GM19193 (cell line): ENCODE data around the gene EHBP1.

ENCODE experiments used
- POLR2A ChIP-seq: IDR thresholded peaks from 4 replicates; pipeline ENCODE4 v1.6.1; 2011; ENCODE audit not compliant: insufficient read depth, insufficient read length; ENCODE audit errors: extremely low read depth

The EHBP1 gene

GRCh38 chr2:63058144-63058920 lies 352.8 kb downstream of the EHBP1 start:
- no peak for TF ChIP-seq POLR2A

GRCh38 chr2:63058921-63059792 lies 353.6 kb downstream of the EHBP1 start:
- TF ChIP-seq POLR2A, result no peak

DNA sequence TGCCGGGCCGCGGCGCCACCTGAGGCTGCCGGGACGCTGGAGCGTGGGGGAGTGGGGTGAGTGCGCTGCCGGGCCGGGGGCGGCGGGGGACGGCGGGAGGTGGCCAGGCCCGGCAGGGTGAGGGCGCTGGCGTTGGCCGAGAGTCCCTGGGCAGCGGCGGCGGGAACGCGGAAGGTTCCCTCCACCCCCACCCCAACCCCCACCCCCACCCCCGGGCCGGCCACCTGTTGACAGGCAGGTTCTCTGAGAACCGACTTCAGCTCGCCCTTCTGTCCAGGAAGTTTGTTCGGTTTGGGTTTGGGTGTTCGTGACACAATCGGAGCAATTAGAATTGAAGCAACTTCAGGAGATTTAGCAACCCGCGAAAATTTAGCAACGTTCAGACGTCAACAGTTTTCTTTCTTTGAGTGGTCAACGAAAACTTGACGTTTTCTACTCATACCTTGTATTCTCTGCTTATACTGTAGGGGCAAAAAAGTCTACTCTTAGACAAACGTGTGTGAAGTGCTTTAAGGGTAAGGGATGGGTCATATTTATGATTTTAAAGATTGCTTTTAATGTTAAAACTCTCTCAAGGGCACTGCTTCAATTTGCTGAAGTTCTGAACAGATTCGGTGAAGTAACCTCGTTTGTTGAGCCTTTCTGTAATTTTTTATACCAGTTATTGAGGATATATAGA lies 354.4 kb downstream of the EHBP1 start:
- TF ChIP-seq POLR2A, result no peak

GRCh38 chr2:63060472-63060991 lies 355.0 kb downstream of the EHBP1 start:
- no peak for TF ChIP-seq POLR2A

- no peak for TF ChIP-seq POLR2A
Observed at GRCh38 chr2:63064197-63064596, 358.7 kb downstream of the EHBP1 start.

DNA sequence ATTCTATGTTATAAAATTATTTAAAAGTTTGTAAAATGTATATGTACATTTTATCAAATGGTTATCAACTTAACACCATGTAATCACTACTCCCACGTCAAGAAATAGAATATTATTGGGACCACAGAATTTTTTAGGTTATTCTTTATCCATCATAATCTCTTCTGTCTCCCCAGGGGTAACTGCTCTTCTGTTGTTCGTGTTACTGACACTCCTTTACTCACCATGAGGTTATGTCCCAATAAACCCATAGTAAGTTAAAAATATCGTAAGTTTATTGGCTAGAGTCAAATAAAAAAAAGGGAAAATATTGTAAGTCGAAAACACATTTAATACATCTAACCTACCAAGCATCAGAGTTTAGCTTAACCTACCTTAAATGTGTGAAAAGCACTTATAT lies 359.1 kb downstream of the EHBP1 start:
- no peak for TF ChIP-seq POLR2A

DNA sequence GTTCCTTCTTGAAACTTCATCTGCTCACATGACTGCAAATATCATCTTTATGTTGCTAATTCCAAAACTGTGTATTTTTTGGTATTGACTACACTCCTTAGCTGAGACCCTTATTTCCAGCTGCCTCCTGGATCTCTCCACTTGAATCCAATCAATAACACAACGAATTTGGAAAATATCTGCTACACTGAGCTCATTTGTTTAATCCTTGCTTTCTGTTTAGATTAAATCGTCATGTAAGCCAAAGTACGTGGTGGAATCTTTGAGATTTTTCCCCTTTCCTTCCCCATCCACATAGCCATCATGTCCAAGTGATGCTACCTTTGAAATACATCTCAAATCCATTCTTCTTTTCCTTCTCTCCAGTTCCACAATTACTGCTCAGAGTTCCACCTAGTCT lies 360.8 kb downstream of the EHBP1 start:
- no peak for TF ChIP-seq POLR2A

DNA sequence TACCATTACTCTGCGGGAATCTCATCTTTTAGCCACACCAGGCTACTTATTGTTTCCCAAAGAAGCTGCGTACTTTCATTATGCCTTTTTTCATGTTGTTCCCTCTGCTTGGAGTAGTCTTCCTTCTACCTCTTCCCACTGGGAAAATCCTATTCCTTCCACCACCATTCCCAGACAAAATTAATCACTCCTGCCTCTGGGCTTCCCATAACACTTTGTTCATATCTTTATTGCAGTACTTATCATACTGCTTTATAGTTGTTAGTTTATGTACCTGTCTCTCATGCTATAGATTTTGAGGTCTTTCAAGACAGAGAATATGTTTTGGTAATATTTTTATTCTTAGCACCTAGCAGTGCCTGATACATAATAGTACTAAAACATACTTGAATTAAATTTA lies 361.3 kb downstream of the EHBP1 start:
- TF ChIP-seq POLR2A, result no peak

GRCh38 chr2:63071664-63072063 lies 366.2 kb downstream of the EHBP1 start:
- TF ChIP-seq POLR2A, result no peak

DNA sequence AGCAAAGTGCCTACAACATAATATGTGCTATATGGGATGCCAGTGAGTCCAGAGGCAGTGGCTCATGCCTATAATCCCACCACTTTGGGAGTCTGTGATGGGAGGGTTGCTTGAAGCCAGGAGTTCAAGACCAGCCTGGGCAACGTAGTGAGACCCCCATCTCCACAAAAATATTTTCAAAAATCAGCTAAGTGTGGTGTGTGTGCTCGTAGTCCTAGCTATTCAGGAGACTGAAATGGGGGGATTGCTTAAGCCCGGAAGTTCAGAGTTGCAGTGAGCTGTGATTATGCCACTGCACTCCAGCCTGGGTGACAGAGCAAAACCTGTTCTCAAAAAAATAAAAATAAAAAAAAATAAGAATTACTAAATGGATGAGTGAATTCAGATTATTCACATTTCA lies 368.5 kb downstream of the EHBP1 start:
- TF ChIP-seq POLR2A, result no peak

- no peak for TF ChIP-seq POLR2A
Observed at GRCh38 chr2:63078852-63079606, 373.5 kb downstream of the EHBP1 start.

DNA sequence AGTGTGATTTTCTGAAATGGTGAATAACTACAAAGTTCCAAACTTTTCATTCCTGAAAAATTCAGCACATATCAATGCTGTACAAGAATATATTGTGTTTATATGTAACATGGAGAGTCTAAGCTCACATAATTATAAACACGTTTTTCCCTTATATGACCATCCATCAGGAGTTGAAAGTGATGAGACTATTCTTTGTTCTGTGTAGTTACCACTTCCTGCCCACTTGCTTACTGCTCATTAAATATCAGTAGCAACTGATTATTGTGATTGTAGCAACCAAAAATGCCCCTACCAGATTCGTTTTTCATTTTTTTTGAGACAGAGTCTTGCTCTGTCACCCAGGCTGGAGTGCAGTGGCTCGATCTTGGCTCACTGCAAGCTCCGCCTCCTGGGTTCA lies 375.9 kb downstream of the EHBP1 start:
- no peak for TF ChIP-seq POLR2A

DNA sequence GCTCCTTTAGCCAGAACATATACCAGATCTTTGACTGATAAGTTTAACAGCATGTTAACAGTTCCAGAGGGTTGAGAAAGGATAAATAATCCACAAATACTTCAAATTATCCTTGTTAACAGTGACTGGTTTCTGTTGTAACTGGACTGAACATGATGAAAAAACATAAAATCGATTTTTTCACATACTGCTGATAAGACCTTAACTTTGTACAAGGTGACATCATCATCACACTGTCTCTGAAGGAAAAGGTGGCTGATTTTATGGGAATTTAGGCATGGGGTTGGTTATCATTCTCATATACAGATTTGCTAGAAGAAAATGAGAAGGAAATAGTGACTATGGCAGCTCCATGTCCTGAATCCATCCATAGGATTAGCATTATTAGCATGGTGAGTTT lies 381.2 kb downstream of the EHBP1 start:
- TF ChIP-seq POLR2A, result no peak

DNA sequence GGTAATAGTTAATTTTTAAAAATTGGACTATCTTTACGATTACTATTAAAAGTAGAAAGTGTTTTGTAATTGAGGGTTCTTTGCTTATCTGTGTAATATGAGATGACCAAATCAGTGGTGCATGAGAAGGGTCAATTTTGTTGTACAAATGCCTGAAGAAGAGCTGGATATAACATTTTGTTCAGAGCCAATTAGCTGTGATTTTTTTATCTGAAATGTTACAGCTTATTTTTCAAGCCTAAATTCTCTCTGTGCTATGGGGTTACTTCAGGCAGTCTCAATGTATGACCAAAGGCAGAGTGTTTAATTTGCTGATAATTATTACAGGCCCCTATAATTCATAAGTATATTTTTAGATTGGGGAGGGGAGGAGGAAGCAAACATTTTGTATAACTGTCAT lies 386.9 kb downstream of the EHBP1 start:
- no peak for TF ChIP-seq POLR2A
